BLaER1 treated with 17β-estradiol and CSF1 and Interleukin-3, amounts not matched to agents 10 nM and 100 nM (cell line): ENCODE results near the gene SRPK2.
"Not testable (repeated sequence)": the region's sequence is repeated elsewhere in the genome, so short reads cannot be mapped to it uniquely, and the experiment has no call there.

Experiments used
- H3K27ac ChIP-seq, 11 experiments: shearing (Covaris generic); formaldehyde crosslinking; 2 replicates each; pipeline ENCODE4 v1.8.1; 2022
- H3K27me3 ChIP-seq, 11 experiments: shearing (Covaris generic); formaldehyde crosslinking; 2 replicates each; pipeline ENCODE4 v1.8.1; 2022
- H3K36me3 ChIP-seq, 11 experiments: shearing (Covaris generic); formaldehyde crosslinking; 2 replicates each; pipeline ENCODE4 v1.8.1; 2022
- H3K4me1 ChIP-seq, 10 experiments: shearing (Covaris generic); formaldehyde crosslinking; 2 replicates each; pipeline ENCODE4 v1.8.1; 2022
- H3K4me2 ChIP-seq, 11 experiments: shearing (Covaris generic); formaldehyde crosslinking; 2 replicates each; pipeline ENCODE4 v1.8.1; 2022
- H3K4me3 ChIP-seq, 10 experiments: shearing (Covaris generic); formaldehyde crosslinking; 2 replicates each; pipeline ENCODE4 v1.8.1; 2022
- H3K9ac ChIP-seq, 11 experiments: shearing (Covaris generic); formaldehyde crosslinking; 2 replicates each; pipeline ENCODE4 v1.8.1; 2022
- H3K9me3 ChIP-seq, 11 experiments: shearing (Covaris generic); formaldehyde crosslinking; replicated peaks in 1 of 11; 2 replicates each; pipeline ENCODE4 v1.8.1; 2022
- H4K20me1 ChIP-seq, 11 experiments: shearing (Covaris generic); formaldehyde crosslinking; 2 replicates each; pipeline ENCODE4 v1.8.1; 2022
- Cebpa-rat ChIP-seq, 11 experiments: shearing (Covaris generic); IDR thresholded peaks; 2 replicates each; pipeline ENCODE4 v1.8.1; 2022

Gene SRPK2

DNA sequence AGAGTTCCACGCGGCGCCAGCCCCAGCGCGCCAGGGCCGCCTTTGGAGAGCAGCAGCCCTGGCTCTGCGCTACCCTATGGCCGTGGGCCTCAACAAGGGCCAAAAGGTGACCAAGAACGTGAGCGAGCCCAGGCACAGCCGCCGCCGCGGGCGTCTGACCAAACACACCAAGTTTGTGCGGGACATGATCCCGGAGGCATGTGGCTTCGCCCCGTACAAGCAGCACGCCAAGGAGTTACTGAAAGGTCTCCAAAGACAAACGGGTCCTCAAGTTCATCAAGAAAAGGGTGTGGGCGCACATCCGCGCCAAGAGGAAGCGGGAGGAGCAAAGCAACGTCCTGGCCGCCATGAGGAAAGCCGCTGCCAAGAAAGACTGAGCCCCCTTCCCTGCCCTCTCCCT, 144.1 kb downstream of the SRPK2 start:
- H3K4me3 ChIP-seq = no peak overlapping the region
- H3K27ac ChIP-seq = no peak overlapping the region
- H3K27me3 ChIP-seq = no peaks in the 10 kb centered on the region
- H3K9ac ChIP-seq = no peak overlapping the region
- TF ChIP-seq Cebpa-rat (IDR thresholded peaks at IDR 0.05) = no peak
- H3K36me3 ChIP-seq = peaks cover 0 to 17% (median 6%) of the 10 kb centered on the region in 11 experiments; a peak in 9 of 22 replicates
- peaks cover 15 to 22% (median 19%) of the 10 kb centered on the region in 10 experiments for H3K4me1 ChIP-seq
- peaks cover 6 to 23% (median 13%) of the 10 kb centered on the region in 11 experiments; a peak in 21 of 22 replicates for H3K9me3 ChIP-seq
- peaks cover 7 to 96% (median 20%) of the 10 kb centered on the region in 11 experiments; a peak in 14 of 22 replicates for H4K20me1 ChIP-seq
- H3K4me2 ChIP-seq = no peak overlapping the region

DNA sequence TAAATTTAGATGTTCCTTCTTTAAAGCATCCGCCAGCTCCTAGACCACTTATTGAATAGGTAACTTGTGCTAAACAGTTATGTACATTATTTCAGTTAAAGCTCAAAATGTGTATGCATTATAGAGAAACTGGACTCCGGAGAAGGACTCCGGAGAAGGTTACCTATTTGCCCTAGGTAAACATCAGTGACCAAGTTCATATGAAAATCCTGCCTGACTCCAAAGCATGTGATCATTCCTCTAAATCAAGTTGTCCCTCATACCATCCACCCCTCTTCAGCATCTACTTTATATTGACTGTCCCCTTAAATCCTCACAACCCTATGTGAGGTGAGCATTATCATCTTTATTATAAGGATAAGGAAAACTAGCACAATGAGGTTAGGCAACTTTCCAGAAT, 147.5 kb downstream of the SRPK2 start:
- H4K20me1 ChIP-seq = peaks cover 7 to 97% (median 17%) of the 10 kb centered on the region in 11 experiments; a peak in 13 of 22 replicates
- no peak overlapping the region for H3K4me2 ChIP-seq

DNA sequence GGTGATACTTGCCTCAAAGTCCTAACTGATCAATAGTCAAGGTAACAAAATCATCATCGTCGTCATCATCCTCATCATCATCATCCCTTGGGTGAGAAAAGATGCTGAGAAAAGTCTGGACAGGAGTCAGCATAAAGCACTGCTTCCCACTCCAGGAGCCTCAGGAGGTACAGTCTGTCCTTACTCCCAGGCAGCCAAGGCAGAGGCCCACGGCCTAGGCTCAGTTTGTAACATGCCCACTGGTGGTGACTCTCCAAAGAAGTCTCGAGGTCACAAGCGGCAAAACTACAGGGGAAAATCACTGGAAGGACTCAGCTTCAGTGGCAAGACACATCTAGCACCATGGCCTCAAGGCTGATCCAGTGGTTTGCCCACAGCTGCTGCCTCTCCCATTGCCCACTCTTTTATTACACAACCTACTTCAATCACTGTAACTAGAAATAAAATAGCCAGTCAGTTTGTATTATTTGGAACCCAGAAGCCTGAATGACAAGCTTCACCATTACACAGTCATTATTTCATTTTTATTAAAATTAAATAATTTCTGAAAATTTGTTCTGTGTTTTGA, 150.4 kb downstream of the SRPK2 start:
- no peak overlapping the region for H3K4me2 ChIP-seq
- H3K9me3 ChIP-seq = peaks cover 0 to 45% (median 36%) of the 10 kb centered on the region in 11 experiments; a peak in 19 of 22 replicates
- peaks cover 0 to 77% (median 8%) of the 10 kb centered on the region in 11 experiments; a peak in 10 of 22 replicates for H4K20me1 ChIP-seq
- H3K27ac ChIP-seq = no peak overlapping the region
- no peak for TF ChIP-seq Cebpa-rat (IDR thresholded peaks at IDR 0.05)
- H3K4me3 ChIP-seq = no peak overlapping the region
- H3K9ac ChIP-seq = no peak overlapping the region
- H3K4me1 ChIP-seq = peaks cover 0 to 4% (median 0%) of the 10 kb centered on the region in 10 experiments; a peak in 2 of 20 replicates
- H3K36me3 ChIP-seq = peaks cover 0 to 23% (median 4%) of the 10 kb centered on the region in 11 experiments; a peak in 9 of 22 replicates
- no peaks in the 10 kb centered on the region for H3K27me3 ChIP-seq

More for the DNA sequence above, 147.5 kb downstream of the SRPK2 start:
- H3K27ac ChIP-seq = no peak overlapping the region
- no peaks in the 10 kb centered on the region for H3K27me3 ChIP-seq
- H3K9ac ChIP-seq = no peak overlapping the region
- H3K4me1 ChIP-seq = peaks cover 9 to 13% (median 12%) of the 10 kb centered on the region in 10 experiments
- peaks cover 6 to 34% (median 27%) of the 10 kb centered on the region in 11 experiments; a peak in 21 of 22 replicates for H3K9me3 ChIP-seq
- no peak for TF ChIP-seq Cebpa-rat (IDR thresholded peaks at IDR 0.05)
- no peak overlapping the region for H3K4me3 ChIP-seq
- peaks cover 0 to 27% (median 11%) of the 10 kb centered on the region in 11 experiments; a peak in 10 of 22 replicates for H3K36me3 ChIP-seq

DNA sequence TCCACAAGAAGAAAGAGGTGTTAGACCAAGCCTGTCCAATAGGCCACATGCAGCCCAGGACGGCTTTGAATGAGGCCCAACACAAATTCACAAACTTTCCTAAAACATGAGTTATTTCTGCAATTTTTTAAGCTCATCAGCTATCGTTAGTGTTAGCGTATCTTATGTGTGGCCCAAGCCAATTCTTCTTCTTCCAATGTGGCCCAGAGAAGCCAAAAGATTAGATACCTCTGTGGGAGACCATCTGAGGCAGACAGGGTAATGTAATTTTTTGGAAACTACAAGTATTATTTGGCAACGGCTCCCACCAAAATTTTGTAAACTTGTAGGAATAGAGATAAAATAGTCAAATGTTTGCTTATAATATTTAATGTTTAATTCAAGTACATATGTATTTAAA, 153.8 kb downstream of the SRPK2 start:
- H3K4me2 ChIP-seq = no peak overlapping the region
- peaks cover 0 to 64% (median 48%) of the 10 kb centered on the region in 11 experiments; a peak in 20 of 22 replicates for H3K9me3 ChIP-seq
- H3K9ac ChIP-seq = no peak overlapping the region
- peaks cover 0 to 52% (median 8%) of the 10 kb centered on the region in 11 experiments; a peak in 9 of 22 replicates for H4K20me1 ChIP-seq
- no peak for TF ChIP-seq Cebpa-rat (IDR thresholded peaks at IDR 0.05)
- peaks cover 0 to 3% (median 0%) of the 10 kb centered on the region in 10 experiments; a peak in 2 of 20 replicates for H3K4me1 ChIP-seq
- H3K4me3 ChIP-seq = no peak overlapping the region
- H3K27ac ChIP-seq = no peak overlapping the region
- H3K36me3 ChIP-seq = peaks cover 7 to 36% (median 17%) of the 10 kb centered on the region in 11 experiments; a peak in 20 of 22 replicates
- H3K27me3 ChIP-seq = no peaks in the 10 kb centered on the region

DNA sequence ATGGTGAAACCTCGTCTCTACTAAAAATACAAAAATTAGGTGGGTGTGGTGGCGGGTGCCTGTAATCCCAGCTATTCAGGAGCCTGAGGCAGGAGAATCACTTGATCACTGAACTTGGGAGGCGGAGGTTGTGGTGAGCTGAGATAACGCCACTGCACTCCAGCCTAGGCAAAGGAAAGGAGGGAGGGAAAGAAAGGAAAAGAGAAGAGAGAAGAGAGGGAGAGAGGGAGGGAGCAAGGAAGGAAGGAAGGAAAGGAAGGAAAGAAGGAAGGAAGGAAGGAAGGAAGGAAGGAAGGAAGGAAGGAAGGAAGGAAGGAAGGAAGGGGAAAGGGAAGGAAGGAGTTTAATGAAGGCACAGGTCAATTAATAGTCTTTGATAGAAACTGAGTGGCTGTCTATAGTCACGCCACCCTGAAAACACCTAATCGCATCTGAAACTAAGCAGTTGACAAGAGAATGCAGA, 155.9 kb downstream of the SRPK2 start:
- H3K27me3 ChIP-seq, H3K9ac ChIP-seq, H3K4me3 ChIP-seq, H3K4me1 ChIP-seq, H3K27ac ChIP-seq, H3K4me2 ChIP-seq: not testable (repeated sequence)
- Histone ChIP-seq H3K9me3 (peaks cover 12 to 77% (median 60%) of the 10 kb centered on the region in 11 experiments), H3K36me3 (peaks cover 16 to 37% (median 27%) of the 10 kb centered on the region in 11 experiments), H4K20me1 (peaks cover 0 to 33% (median 0%) of the 10 kb centered on the region in 11 experiments; a peak in 7 of 22 replicates)

DNA sequence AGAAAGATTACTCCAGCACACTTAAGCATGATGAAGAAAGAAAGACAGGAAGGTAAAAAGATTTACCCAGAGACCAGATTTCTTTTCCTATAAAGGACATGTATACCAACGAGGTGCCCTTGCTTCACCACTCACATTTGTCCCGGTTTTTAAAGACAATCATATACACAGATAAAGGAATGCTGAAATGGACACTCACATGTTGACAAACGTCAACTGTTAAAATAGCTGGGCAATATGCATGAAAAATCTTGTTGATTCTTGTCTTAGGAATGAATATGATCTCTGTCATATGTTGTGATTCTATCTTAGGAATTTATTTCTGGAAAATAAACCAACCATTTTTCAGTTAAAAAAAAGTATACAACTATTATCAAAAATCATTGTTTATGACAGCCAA, 158.2 kb downstream of the SRPK2 start:
- TF ChIP-seq Cebpa-rat (IDR thresholded peaks at IDR 0.05) = no peak
- Histone ChIP-seq H3K9me3 (peaks cover 18 to 73% (median 60%) of the 10 kb centered on the region in 11 experiments), H3K4me3 (no peak overlapping the region), H3K36me3 (peaks cover 18 to 38% (median 30%) of the 10 kb centered on the region in 11 experiments), H3K4me1 (peaks cover 0 to 4% (median 3%) of the 10 kb centered on the region in 10 experiments; a peak in 11 of 20 replicates), H4K20me1 (peaks cover 0 to 13% (median 0%) of the 10 kb centered on the region in 11 experiments; a peak in 5 of 22 replicates), H3K4me2 (no peak overlapping the region), H3K27me3 (no peaks in the 10 kb centered on the region), H3K27ac (no peak overlapping the region), H3K9ac (no peak overlapping the region)

DNA sequence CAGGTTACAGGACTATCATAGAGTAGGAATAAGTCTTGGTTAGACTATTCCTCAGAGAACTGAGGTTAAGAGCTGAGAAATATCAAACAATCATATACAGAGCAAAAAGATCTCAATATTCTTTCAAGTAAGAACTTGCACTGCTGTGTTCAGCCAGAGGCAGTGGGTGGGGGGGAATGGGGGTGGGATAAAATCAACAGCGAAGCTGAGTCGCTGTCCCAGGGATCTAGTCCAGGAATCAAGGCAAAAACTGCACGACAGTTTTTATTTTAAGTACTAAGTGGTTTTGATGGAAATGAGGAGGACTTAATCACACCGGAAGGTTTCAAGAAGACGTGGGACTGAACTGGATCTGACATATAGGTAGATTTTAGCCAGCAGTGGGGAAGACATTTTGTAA, 159.1 kb downstream of the SRPK2 start:
- TF ChIP-seq Cebpa-rat (IDR thresholded peaks at IDR 0.05) = no peak
- H3K9me3 ChIP-seq = peaks cover 18 to 65% (median 51%) of the 10 kb centered on the region in 11 experiments
- H3K27ac ChIP-seq = no peak overlapping the region
- H4K20me1 ChIP-seq = peaks cover 0 to 13% (median 0%) of the 10 kb centered on the region in 11 experiments; a peak in 5 of 22 replicates
- H3K4me3 ChIP-seq = no peak overlapping the region
- H3K4me2 ChIP-seq = no peak overlapping the region
- no peaks in the 10 kb centered on the region for H3K27me3 ChIP-seq
- H3K9ac ChIP-seq = no peak overlapping the region
- peaks cover 16 to 38% (median 27%) of the 10 kb centered on the region in 11 experiments for H3K36me3 ChIP-seq
- H3K4me1 ChIP-seq = peaks cover 5 to 13% (median 10%) of the 10 kb centered on the region in 10 experiments; a peak in 18 of 20 replicates

DNA sequence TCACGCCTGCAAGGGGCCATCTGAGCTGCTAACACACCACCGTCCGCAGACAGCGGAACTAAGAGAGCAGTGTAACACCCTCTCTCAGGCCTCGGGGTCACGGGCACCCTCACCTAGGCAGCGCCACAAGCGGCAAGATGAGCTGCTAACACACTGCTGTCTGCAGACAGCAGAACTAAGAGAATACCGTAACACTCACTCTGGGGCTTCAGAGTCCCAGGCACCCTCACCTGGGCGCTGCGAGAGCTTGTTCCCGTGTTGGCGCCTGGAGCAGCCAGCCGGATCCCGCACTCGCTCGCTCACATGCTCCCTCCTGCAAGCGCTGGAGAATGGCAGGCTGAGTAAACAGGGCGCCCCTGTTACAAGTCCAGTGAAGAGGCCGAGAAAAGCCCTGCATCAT, 160.2 kb downstream of the SRPK2 start:
- H4K20me1 ChIP-seq = peaks cover 0 to 21% (median 0%) of the 10 kb centered on the region in 11 experiments; a peak in 6 of 22 replicates

DNA sequence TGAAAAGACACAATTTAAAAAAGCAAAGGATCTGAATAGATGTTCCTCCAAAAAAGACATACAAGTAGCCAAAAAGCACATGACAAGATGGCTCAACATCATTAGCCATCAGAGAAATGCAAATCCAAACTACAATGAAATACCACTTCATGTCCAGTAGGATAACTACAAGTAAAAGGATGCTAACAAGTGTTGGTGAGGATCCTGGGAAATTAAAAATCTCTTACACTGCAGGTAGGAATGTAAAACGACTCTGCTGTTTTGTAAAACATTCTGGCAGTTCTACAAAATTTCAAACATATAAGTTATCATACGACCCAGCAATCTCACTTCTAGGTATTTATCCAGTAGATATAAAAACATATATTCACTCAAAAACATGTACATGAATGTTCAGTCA, 161.3 kb downstream of the SRPK2 start:
- Histone ChIP-seq H3K4me3 (no peak overlapping the region), H3K27ac (no peak overlapping the region), H3K36me3 (peaks cover 13 to 38% (median 24%) of the 10 kb centered on the region in 11 experiments; a peak in 21 of 22 replicates), H3K4me2 (no peak overlapping the region), H4K20me1 (peaks cover 0 to 32% (median 9%) of the 10 kb centered on the region in 11 experiments; a peak in 8 of 22 replicates), H3K27me3 (no peaks in the 10 kb centered on the region), H3K4me1 (peaks cover 5 to 19% (median 10%) of the 10 kb centered on the region in 10 experiments; a peak in 18 of 20 replicates), H3K9ac (no peak overlapping the region), H3K9me3 (peaks cover 18 to 44% (median 36%) of the 10 kb centered on the region in 11 experiments)
- TF ChIP-seq Cebpa-rat (IDR thresholded peaks at IDR 0.05) = no peak

More for the DNA sequence above, 160.2 kb downstream of the SRPK2 start:
- Histone ChIP-seq H3K4me2 (no peak overlapping the region), H3K27ac (no peak overlapping the region), H3K27me3 (no peaks in the 10 kb centered on the region), H3K4me3 (no peak overlapping the region), H3K36me3 (peaks cover 13 to 38% (median 25%) of the 10 kb centered on the region in 11 experiments), H3K9me3 (peaks cover 18 to 56% (median 46%) of the 10 kb centered on the region in 11 experiments), H3K9ac (no peak overlapping the region), H3K4me1 (peaks cover 5 to 19% (median 10%) of the 10 kb centered on the region in 10 experiments; a peak in 18 of 20 replicates)
- TF ChIP-seq Cebpa-rat (IDR thresholded peaks at IDR 0.05) = no peak
